ENCODE data around the gene METTL21C.

- TF ChIP-seq CTCF (IDR thresholded peaks at IDR 0.05), result no peak
- no peak for TF ChIP-seq POLR2A (IDR thresholded peaks at IDR 0.05; ENCODE audit: low read depth)
- no peak for TF ChIP-seq POLR2AphosphoS5 (IDR thresholded peaks at IDR 0.05)
Measured at GRCh38 chr13:102680842-102681740, 13.8 kb downstream of the METTL21C start.

All from esophagus muscularis mucosa (tissue), 3 donors.